Adrenal gland (tissue), 12 donors: ENCODE results near the gene CNOT8. TPM values are rescaled to one million over a fixed set of nuclear protein-coding genes. Genes with fewer than 3 reads are reported as not detected.

Source experiments
- DNase-seq, 7 donors: peaks; one replicate each; pipeline ENCODE4 v3.0.0-alpha.2; 2019 to 2020
- H3K27ac ChIP-seq, 5 donors: fragments of 200-600 bp; sonication (generic) in 4 of 5; 1 replicate in 3 of 5; 2 replicates in 2 of 5; pipeline versions ENCODE4 v1.5.1 to v1.8.0; 2016 to 2020; ENCODE audit warnings: mild to moderate bottlenecking in 1 of 5
- H3K27me3 ChIP-seq: fragments of 200-600 bp; 2 replicates; pipeline ENCODE4 v1.8.0; 2021
- H3K36me3 ChIP-seq, 2 donors: fragments of 200-600 bp; replicated peaks in 1 of 2; 1 replicate in 1 of 2; 2 replicates in 1 of 2; pipeline versions ENCODE4 v1.5.1 to v1.8.0; 2018 to 2022
- H3K4me1 ChIP-seq, 2 donors: fragments of 200-600 bp; replicated peaks in 1 of 2; 1 replicate in 1 of 2; 2 replicates in 1 of 2; pipeline versions ENCODE4 v1.5.1 to v1.8.0; 2018 to 2021
- H3K4me3 ChIP-seq, 4 donors: fragments of 200-600 bp; sonication (generic) in 3 of 4; one replicate each; pipeline ENCODE4 v1.5.1; 2016 to 2018
- H3K9me3 ChIP-seq, 3 donors: fragments of 200-600 bp; sonication (generic) in 1 of 3; replicated peaks in 1 of 3; 1 replicate in 2 of 3; 2 replicates in 1 of 3; pipeline versions ENCODE4 v1.5.1 to v1.8.0; 2016 to 2021
- POLR2A ChIP-seq, 2 donors: fragments of 450-650 bp; IDR thresholded peaks; one replicate each; pipeline ENCODE4 v1.6.1; 2017; ENCODE audit warnings: antibody characterized with exemption in 2 of 2, mild to moderate bottlenecking in 2 of 2, moderate library complexity in 1 of 2
- WGBS, 4 donors: extraction: QIAGEN DNeasy Blood & Tissue Kit in 2 of 4; methylation state at CpG; one replicate each; pipeline versions ENCODE4 v1.1.5 to v1.1.7; 2013 to 2017; 5-methylcytosine and 5-hydroxymethylcytosine counted together
- intact Hi-C, 2 donors: fragments of 100-400 bp; cut with DNase I; formaldehyde crosslinking; loops; one replicate each; pipeline versions ENCODE4 v1.14.1 to v1.15.0; 2022 to 2023
- microRNA counts, 2 donors: library from miRNA; unstranded; fragments of <30 nt; microRNA quantifications; one replicate each; lab custom pipeline; 2016
- microRNA-seq, 3 donors: library from miRNA; unstranded; fragments of <30 nt; microRNA quantifications; one replicate each; pipeline ENCODE4, GENCODE V29; 2017 to 2020
- polyA plus RNA-seq, 3 donors: library from polyadenylated mRNA; stranded (reverse); fragments of 200-250 nt in 2 of 3; fragments of 350-450 nt in 1 of 3; fragmentation: Illumina TruSeq in 1 of 3; extraction: RNeasy Lipid Tissue Mini Kit (QIAGEN cat#74804) in 1 of 3; gene quantifications; one replicate each; pipeline ENCODE4 v1.2.3, GENCODE V29; 2013 to 2014
- small RNA-seq, 2 donors: library from RNA; depleted of rRNA; stranded (forward); fragments of <200 nt; gene quantifications; one replicate each; pipeline ENCODE3, GENCODE V24; 2016
- total RNA-seq, 9 donors: library from RNA; depleted of rRNA in 4 of 9; stranded (reverse); fragments of >200 nt in 4 of 9; fragments of 120-200 nt in 1 of 9; fragmentation: NEBNext Ultra II Directional in 1 of 9; extraction: Animal tissue kit (Norgen Biotek cat#: 25700) in 1 of 9; gene quantifications; one replicate each; pipeline versions ENCODE4 v1.1.0 to v1.2.4, GENCODE V29; 2013 to 2023
- TF ChIP-seq, protein P1 (sequence below), 6 experiments: fragments of 450-650 bp in 4 of 6; fragments of 200-600 bp in 2 of 6; sonication (generic) in 1 of 6; IDR thresholded peaks; 1 replicate in 5 of 6; 2 replicates in 1 of 6; pipeline versions ENCODE4 v1.5.1 to v1.8.0; 2016 to 2021; ENCODE audit warnings: antibody characterized with exemption in 6 of 6, mild to moderate bottlenecking in 2 of 6, moderate library complexity in 1 of 6
- donor health status: healthy with polysubstance abuse.
- donor health status: Bipolar disorder and iron deficiency.
- donor health status: DM: yes; HTN: yes; CAD: no.
- donor health status: DM: no; HTN: no; CAD: no.
- donor health status: DM: no; HTN: no; CAD: no.
- donor health status: DM: yes; HTN: yes; CAD: no.

CNOT8 gene
- total and polyA plus RNA-seq, 12 donors = 25.6 to 109 (median 67.6) TPM

DNA sequence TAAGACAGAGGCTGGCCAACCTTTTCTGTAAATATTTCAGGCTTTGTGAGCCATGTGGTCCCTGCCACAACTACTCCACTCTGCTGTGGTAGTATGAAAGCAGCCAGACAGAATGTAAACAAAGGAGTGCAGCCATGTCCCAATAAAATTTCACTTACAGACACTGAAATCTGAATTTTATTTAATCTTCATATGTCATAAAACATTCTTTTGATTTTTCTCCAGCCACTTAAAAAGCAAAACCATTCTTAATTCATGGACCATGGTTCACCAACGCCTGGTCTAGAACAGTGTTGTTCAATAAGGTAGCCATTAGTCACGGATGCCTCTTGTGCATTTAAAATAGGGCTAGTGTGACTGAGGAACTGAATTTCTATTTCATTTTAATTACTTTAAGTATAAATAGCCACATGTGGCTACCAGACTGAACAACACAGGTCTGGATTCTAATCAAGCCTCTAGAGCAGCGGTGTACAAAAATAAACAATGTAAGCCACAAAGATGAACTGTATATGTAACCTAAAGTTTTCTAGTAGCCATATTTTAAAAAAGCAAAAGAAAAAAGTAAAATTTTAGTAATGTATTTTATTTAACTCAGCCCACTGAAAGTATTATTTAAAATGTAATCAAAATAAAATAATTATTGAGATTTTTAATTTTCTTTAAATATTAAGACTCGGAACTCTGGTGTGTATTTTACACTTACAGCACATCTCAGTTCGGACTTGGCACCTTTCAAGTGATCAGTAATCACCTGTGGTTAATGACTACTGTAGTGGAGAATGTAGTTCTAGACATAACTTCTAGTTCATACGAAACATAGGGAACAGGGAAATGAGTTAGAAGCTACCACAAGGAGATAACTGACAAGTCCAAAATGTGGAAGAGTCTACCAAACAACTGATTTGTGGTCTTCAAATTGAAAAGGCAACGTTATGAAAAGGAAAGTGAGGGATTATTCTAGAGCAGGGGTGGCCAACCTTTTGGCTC lies 65.3 kb downstream of the CNOT8 start:
- WGBS, 4 donors = 91 to 94% (median 92%) methylated on average over 7 of the region's 7 CpGs
- Histone ChIP-seq H3K27me3 (no peaks in the 10 kb centered on the region), H3K36me3 (peaks cover 0 to 56% of the 10 kb centered on the region in 2 donors), H3K27ac (no peak overlapping the region), H3K4me1 (no peaks in the 10 kb centered on the region), H3K4me3 (no peak overlapping the region), H3K9me3 (no peaks in the 10 kb centered on the region)
- TF ChIP-seq, protein P1, sequence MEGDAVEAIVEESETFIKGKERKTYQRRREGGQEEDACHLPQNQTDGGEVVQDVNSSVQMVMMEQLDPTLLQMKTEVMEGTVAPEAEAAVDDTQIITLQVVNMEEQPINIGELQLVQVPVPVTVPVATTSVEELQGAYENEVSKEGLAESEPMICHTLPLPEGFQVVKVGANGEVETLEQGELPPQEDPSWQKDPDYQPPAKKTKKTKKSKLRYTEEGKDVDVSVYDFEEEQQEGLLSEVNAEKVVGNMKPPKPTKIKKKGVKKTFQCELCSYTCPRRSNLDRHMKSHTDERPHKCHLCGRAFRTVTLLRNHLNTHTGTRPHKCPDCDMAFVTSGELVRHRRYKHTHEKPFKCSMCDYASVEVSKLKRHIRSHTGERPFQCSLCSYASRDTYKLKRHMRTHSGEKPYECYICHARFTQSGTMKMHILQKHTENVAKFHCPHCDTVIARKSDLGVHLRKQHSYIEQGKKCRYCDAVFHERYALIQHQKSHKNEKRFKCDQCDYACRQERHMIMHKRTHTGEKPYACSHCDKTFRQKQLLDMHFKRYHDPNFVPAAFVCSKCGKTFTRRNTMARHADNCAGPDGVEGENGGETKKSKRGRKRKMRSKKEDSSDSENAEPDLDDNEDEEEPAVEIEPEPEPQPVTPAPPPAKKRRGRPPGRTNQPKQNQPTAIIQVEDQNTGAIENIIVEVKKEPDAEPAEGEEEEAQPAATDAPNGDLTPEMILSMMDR (IDR thresholded peaks at IDR 0.05) = no peak
- no peak for TF ChIP-seq POLR2A (IDR thresholded peaks at IDR 0.05)
- no peak for DNase-seq
- intact Hi-C loops = no loop called here

MicroRNAs encoded within 50 kb of the gene (microRNA counts, 767-probe panel; counts per million panel counts)
- 0 counts per million in 2 donors for microRNA hsa-miR-378h (lab: Ali Mortazavi, UCI)

Small RNAs within 50 kb of the gene (microRNA-seq; reads per million reads assigned to microRNA genes)
- gene MIR378H = 0 reads per million in 3 donors

Small RNAs within 50 kb of the gene (small RNA-seq; reads per million reads assigned to genes)
- 0 reads per million in 2 donors for gene MIR378H

Other genes with a start within 250 kb of the CNOT8 start
- 100 to 1,000 TPM in 8 of 9 donors, 10 to 100 TPM in 1; 49.4 to 209 (median 128) TPM for gene LARP1, start 103.2 kb upstream of the CNOT8 start, total RNA-seq
- 100 to 1,000 TPM in 1 of 3 donors, 10 to 100 TPM in 2; 30.5 to 152 (median 55.7) TPM for gene LARP1, start 103.2 kb upstream of the CNOT8 start, polyA plus RNA-seq
- gene FAXDC2, start 8.0 kb upstream of the CNOT8 start, total RNA-seq = 10 to 100 TPM; 20.0 to 86.2 (median 50.1) TPM
- gene FAXDC2, start 8.0 kb upstream of the CNOT8 start, polyA plus RNA-seq = 10 to 100 TPM; 12.2 to 38.5 (median 21.7) TPM
- gene GEMIN5, start 79.6 kb downstream of the CNOT8 start, total RNA-seq = 10 to 100 TPM in 8 of 9 donors, 1 to 10 TPM in 1; 9.4 to 19.2 (median 14.1) TPM
- gene GEMIN5, start 79.6 kb downstream of the CNOT8 start, polyA plus RNA-seq = 10 to 100 TPM in 1 of 3 donors, 1 to 10 TPM in 2; 3.2 to 12.9 (median 3.9) TPM
- gene MRPL22, start 82.4 kb downstream of the CNOT8 start, total RNA-seq = 10 to 100 TPM; 12.6 to 65.2 (median 52.1) TPM
- gene MRPL22, start 82.4 kb downstream of the CNOT8 start, polyA plus RNA-seq = 100 to 1,000 TPM in 2 of 3 donors, 10 to 100 TPM in 1; 98.0 to 129 (median 103) TPM
- under 1 TPM in 2 of 9 donors, not detected in 7; 0.06 to 0.09 TPM for gene KIF4B, start 155.1 kb downstream of the CNOT8 start, total RNA-seq
- not detected for gene KIF4B, start 155.1 kb downstream of the CNOT8 start, polyA plus RNA-seq